MCF 10A (cell line): ENCODE measurements around the gene MFAP4. TPM values are rescaled to one million over a fixed set of nuclear protein-coding genes. Genes with fewer than 3 reads are reported as not detected.

Source experiments
- BruUV-seq: library from RNA; stranded (reverse); fragments of 400-500 nt; replicated peaks from 2 replicates; lab custom pipeline; 2021; lab: Mats Ljungman, UMichigan
- CTCF ChIA-PET: fragments of 300-600 bp; sonication (Branson Sonifier 250); formaldehyde crosslinking; extraction: SDS; loops from one replicate; lab custom pipeline; 2021; ENCODE audit warnings: antibody characterized with exemption, inconsistent platforms; lab: Yijun Ruan, JAX
- POLR2A ChIA-PET: fragments of 300-600, 350-650 bp; sonication (Branson Sonifier 250); formaldehyde crosslinking; extraction: SDS; loops from one replicate; lab custom pipeline; 2020; ENCODE audit warnings: antibody characterized with exemption, inconsistent platforms; lab: Yijun Ruan, JAX
- DNase-seq: peaks from one replicate; pipeline ENCODE4 v3.0.0-alpha.2; 2018; ENCODE audit not compliant: unreplicated experiment
- H3K27ac Mint-ChIP-seq: one replicate; pipeline ENCODE4 v1.8.0; 2022; ENCODE audit warnings: mild to moderate bottlenecking, low read depth, mixed read lengths; ENCODE audit not compliant: unreplicated experiment
- H3K27me3 Mint-ChIP-seq: one replicate; pipeline ENCODE4 v1.8.0; 2022; ENCODE audit warnings: mixed read lengths; ENCODE audit not compliant: insufficient read depth, unreplicated experiment
- H3K36me3 Mint-ChIP-seq: one replicate; pipeline ENCODE4 v1.8.0; 2022; ENCODE audit warnings: mild to moderate bottlenecking, moderate library complexity, mixed read lengths; ENCODE audit not compliant: insufficient read depth, unreplicated experiment
- H3K4me1 Mint-ChIP-seq: one replicate; pipeline ENCODE4 v1.8.0; 2022; ENCODE audit warnings: mixed read lengths; ENCODE audit not compliant: insufficient read depth, unreplicated experiment
- H3K4me3 Mint-ChIP-seq: one replicate; pipeline ENCODE4 v1.8.0; 2022; ENCODE audit warnings: mild to moderate bottlenecking, moderate library complexity, mixed read lengths; ENCODE audit not compliant: unreplicated experiment
- H3K9me3 Mint-ChIP-seq: one replicate; pipeline ENCODE4 v1.8.0; 2022; ENCODE audit warnings: mixed read lengths; ENCODE audit not compliant: unreplicated experiment
- CTCF ChIP-seq: fragments of 200-600 bp; IDR thresholded peaks from one replicate; pipeline ENCODE4 v1.8.0; 2022; ENCODE audit warnings: antibody characterized with exemption, mild to moderate bottlenecking; ENCODE audit not compliant: unreplicated experiment
- intact Hi-C: fragments of 100-400 bp; cut with micrococcal nuclease; formaldehyde crosslinking; loops from 2 replicates; pipeline ENCODE4 v1.14.1; 2022
- total RNA-seq: library from RNA; stranded (reverse); gene quantifications from 2 replicates; pipeline ENCODE4 v1.2.3, GENCODE V29; 2022

The MFAP4 gene
- total RNA-seq, 1 experiment from 2014 or later: not detected

GRCh38 chr17:19412510-19412909, 25.5 kb upstream of the MFAP4 start:
- ChIA-PET CTCF (interaction anchor here (1.0 kb wide), 1 partner anchor 24 kb away, joined by 3 read pairs; no protein-coding TSS in a partner anchor), POLR2A (no interaction called here)
- Mint-ChIP-seq H3K4me3 (no peak overlapping the region), H3K4me1 (peaks cover 15% of the 10 kb centered on the region), H3K27ac (no peak overlapping the region), H3K27me3 (no peaks in the 10 kb centered on the region), H3K9me3 (no peaks in the 10 kb centered on the region), H3K36me3 (peaks cover 5% of the 10 kb centered on the region)
- no peak for TF ChIP-seq CTCF
- BruUV-seq: no TSS peak
- intact Hi-C loops: no loop called here
- no peak for DNase-seq

GRCh38 chr17:19411631-19412030, 24.6 kb upstream of the MFAP4 start:
- DNase-seq: no peak
- POLR2A ChIA-PET: no interaction called here
- CTCF ChIA-PET: interaction anchor here (0.6 kb wide), 1 partner anchor 13 kb away, joined by 3 read pairs; no protein-coding TSS in a partner anchor
- H3K9me3 Mint-ChIP-seq: no peaks in the 10 kb centered on the region
- no peak overlapping the region for H3K4me3 Mint-ChIP-seq
- no peaks in the 10 kb centered on the region for H3K27me3 Mint-ChIP-seq
- no TSS peak for BruUV-seq
- TF ChIP-seq CTCF: no peak
- intact Hi-C loops: no loop called here
- peaks cover 15% of the 10 kb centered on the region for H3K4me1 Mint-ChIP-seq
- no peak overlapping the region for H3K27ac Mint-ChIP-seq
- H3K36me3 Mint-ChIP-seq: peaks cover 5% of the 10 kb centered on the region

- ChIA-PET POLR2A (no interaction called here), CTCF (interaction anchor here (0.6 kb wide), 1 partner anchor 14 kb away, joined by 3 read pairs; no protein-coding TSS in a partner anchor)
- intact Hi-C loops: no loop called here
- Mint-ChIP-seq H3K27me3 (no peaks in the 10 kb centered on the region), H3K4me3 (no peak within 1 kb of the TSS), H3K27ac (no peak within 1 kb of the TSS), H3K9me3 (no peaks in the 10 kb centered on the region), H3K36me3 (peaks cover 5% of the 10 kb centered on the region), H3K4me1 (peaks cover 15% of the 10 kb centered on the region)
- no peak for TF ChIP-seq CTCF
- no peak for DNase-seq
- no TSS peak for BruUV-seq
Measured at GRCh38 chr17:19410875-19411620, 24.1 kb upstream of the MFAP4 start, which contains the start of gene RNF112. Gene RNF112, plus strand, starts transcription at chr17:19411232. Its CDS starts 177 bp downstream, at chr17:19411409.

- Mint-ChIP-seq H3K27ac (no peak overlapping the region), H3K9me3 (no peaks in the 10 kb centered on the region)
- TF ChIP-seq CTCF: no peak
Measured at GRCh38 chr17:19410091-19410490, 23.1 kb upstream of the MFAP4 start.

More at GRCh38 chr17:19410091-19410490, 23.1 kb upstream of the MFAP4 start:
- no peaks in the 10 kb centered on the region for H3K27me3 Mint-ChIP-seq
- POLR2A ChIA-PET: interaction anchor here (0.6 to 1.0 kb wide), 3 partner anchors 15 to 280 kb away, joined by 3 to 4 read pairs (median 3); partner anchors contain the start of gene MAPK7
- peaks cover 5% of the 10 kb centered on the region for H3K36me3 Mint-ChIP-seq
- no peak for DNase-seq
- no peak overlapping the region for H3K4me3 Mint-ChIP-seq
- peaks cover 15% of the 10 kb centered on the region for H3K4me1 Mint-ChIP-seq
- intact Hi-C loops: no loop called here
- CTCF ChIA-PET: no interaction called here
- BruUV-seq: no TSS peak
